ENCODE measurements around the gene WDR5. TPM values are rescaled to one million over a fixed set of nuclear protein-coding genes. Genes with fewer than 3 reads are reported as not detected.

Gene WDR5
- total and polyA plus RNA-seq, 7 donors: 10.8 to 33.6 (median 15.0) TPM

- WGBS, 2 donors: 64 to 67% methylated on average over 23 of the region's 23 CpGs
- Histone ChIP-seq H3K27me3 (peaks cover 13 to 32% (median 14%) of the 10 kb centered on the region in 3 donors), H3K4me1 (peaks cover 0 to 41% (median 30%) of the 10 kb centered on the region in 4 donors), H3K36me3 (no peaks in the 10 kb centered on the region), H3K27ac (peak overlapping the region in 3 of 4 donors; percentile 58 to 67 (median 63)), H3K9me3 (no peaks in the 10 kb centered on the region), H3K4me3 (no peak overlapping the region)
- peak; percentile 84 for DNase-seq
- intact Hi-C loops (cut with DNase I): loop anchor here (5.0 kb wide), 1 partner anchor 196 kb away; no protein-coding TSS in a partner anchor
- TF ChIP-seq POLR2AphosphoS5 (IDR thresholded peaks at IDR 0.05) (no peak), POLR2A (IDR thresholded peaks at IDR 0.05) (no peak), EP300 (IDR thresholded peaks at IDR 0.05) (no peak)
- TF ChIP-seq, protein P1, sequence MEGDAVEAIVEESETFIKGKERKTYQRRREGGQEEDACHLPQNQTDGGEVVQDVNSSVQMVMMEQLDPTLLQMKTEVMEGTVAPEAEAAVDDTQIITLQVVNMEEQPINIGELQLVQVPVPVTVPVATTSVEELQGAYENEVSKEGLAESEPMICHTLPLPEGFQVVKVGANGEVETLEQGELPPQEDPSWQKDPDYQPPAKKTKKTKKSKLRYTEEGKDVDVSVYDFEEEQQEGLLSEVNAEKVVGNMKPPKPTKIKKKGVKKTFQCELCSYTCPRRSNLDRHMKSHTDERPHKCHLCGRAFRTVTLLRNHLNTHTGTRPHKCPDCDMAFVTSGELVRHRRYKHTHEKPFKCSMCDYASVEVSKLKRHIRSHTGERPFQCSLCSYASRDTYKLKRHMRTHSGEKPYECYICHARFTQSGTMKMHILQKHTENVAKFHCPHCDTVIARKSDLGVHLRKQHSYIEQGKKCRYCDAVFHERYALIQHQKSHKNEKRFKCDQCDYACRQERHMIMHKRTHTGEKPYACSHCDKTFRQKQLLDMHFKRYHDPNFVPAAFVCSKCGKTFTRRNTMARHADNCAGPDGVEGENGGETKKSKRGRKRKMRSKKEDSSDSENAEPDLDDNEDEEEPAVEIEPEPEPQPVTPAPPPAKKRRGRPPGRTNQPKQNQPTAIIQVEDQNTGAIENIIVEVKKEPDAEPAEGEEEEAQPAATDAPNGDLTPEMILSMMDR (IDR thresholded peaks at IDR 0.05): no peak
These were observed 35.7 kb downstream of the WDR5 start for GRCh38 chr9:134171316-134172197.

DNA sequence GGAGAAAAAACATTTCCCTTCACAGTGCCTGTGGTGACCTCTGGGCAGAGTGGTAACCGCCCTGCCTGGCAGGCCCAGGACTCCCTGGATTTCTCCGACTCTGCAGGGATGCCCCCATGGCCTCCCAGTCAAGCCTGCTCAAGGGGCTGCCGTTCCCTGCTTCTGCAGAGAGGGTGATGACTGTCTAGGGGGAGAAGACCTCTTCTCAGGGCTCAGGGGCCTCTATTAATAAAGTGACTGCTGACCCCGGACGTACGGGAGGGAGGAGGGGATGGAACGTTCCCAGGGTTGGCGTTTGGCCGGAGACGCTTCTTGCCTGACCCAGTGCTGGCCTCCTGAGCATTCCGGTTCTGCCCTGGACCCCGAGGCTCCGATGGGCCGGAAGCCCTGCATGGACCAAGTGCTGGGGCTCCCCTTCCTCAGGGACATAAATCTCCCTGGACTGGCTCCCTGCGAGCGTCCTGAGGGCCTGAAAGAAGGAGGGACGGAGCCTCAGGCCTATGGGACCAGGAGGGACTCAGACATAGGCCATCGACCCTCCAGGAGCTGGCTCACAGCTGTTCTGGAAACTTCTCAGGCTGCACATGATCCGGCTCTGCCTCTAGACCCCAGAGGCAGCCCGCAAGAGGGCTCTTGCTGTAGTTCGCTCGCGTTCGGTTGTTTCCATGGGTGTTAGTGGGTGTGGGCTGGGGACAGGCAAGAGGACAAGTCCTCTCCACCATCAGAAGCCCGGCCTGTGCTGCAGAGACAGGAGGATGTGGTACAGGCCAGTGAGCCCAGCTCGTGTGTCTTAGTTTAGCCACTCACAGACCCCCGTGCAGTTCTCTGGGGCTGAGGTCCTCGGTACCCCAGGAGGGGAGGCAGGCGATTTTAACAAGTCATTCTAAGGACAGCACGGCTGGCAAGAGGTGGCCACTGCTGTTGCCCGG, 36.6 kb downstream of the WDR5 start:
- 83% methylated on average over 31 of the region's 31 CpGs for WGBS, 2 donors
- no peaks in the 10 kb centered on the region for H3K9me3 ChIP-seq
- peak; percentile 65 for DNase-seq
- intact Hi-C loops (cut with DNase I): loop anchor here (5.0 kb wide), 1 partner anchor 195 kb away; no protein-coding TSS in a partner anchor
- no peak overlapping the region for H3K4me3 ChIP-seq
- H3K36me3 ChIP-seq: no peaks in the 10 kb centered on the region
- TF ChIP-seq EP300 (IDR thresholded peaks at IDR 0.05) (no peak), POLR2A (IDR thresholded peaks at IDR 0.05) (no peak), POLR2AphosphoS5 (IDR thresholded peaks at IDR 0.05) (no peak)
- TF ChIP-seq, protein P1 (IDR thresholded peaks at IDR 0.05): no peak
- peak overlapping the region in 3 of 4 donors; percentile 58 to 67 (median 63) for H3K27ac ChIP-seq
- peaks cover 13 to 34% (median 14%) of the 10 kb centered on the region in 3 donors for H3K27me3 ChIP-seq
- peaks cover 0 to 33% (median 23%) of the 10 kb centered on the region in 4 donors for H3K4me1 ChIP-seq

- TF ChIP-seq POLR2A (IDR thresholded peaks at IDR 0.05) (no peak), EP300 (IDR thresholded peaks at IDR 0.05) (no peak), POLR2AphosphoS5 (IDR thresholded peaks at IDR 0.05) (no peak)
- TF ChIP-seq, protein P1 (IDR thresholded peaks at IDR 0.05): no peak
- Histone ChIP-seq H3K36me3 (no peaks in the 10 kb centered on the region), H3K4me1 (peaks cover 0 to 27% (median 21%) of the 10 kb centered on the region in 4 donors), H3K27ac (peak overlapping the region in 1 of 4 donors; percentile 67), H3K27me3 (peaks cover 13 to 41% (median 14%) of the 10 kb centered on the region in 3 donors), H3K9me3 (no peaks in the 10 kb centered on the region), H3K4me3 (no peak overlapping the region)
- 87 to 90% methylated on average over 46 of the region's 46 CpGs for WGBS, 2 donors
- DNase-seq: peak; percentile 63
- intact Hi-C loops (cut with DNase I): loop anchor here (5.0 kb wide), 1 partner anchor 194 kb away; no protein-coding TSS in a partner anchor
These were observed 37.5 kb downstream of the WDR5 start for GRCh38 chr9:134173127-134174072.

- no peak overlapping the region for H3K4me3 ChIP-seq
- TF ChIP-seq POLR2AphosphoS5 (IDR thresholded peaks at IDR 0.05) (no peak), EP300 (IDR thresholded peaks at IDR 0.05) (no peak), POLR2A (IDR thresholded peaks at IDR 0.05) (no peak)
- TF ChIP-seq, protein P1 (IDR thresholded peaks at IDR 0.05): no peak
- peaks cover 0 to 31% (median 21%) of the 10 kb centered on the region in 4 donors for H3K4me1 ChIP-seq
- H3K27ac ChIP-seq: no peak overlapping the region
- H3K27me3 ChIP-seq: peaks cover 13 to 41% (median 14%) of the 10 kb centered on the region in 3 donors
- no peaks in the 10 kb centered on the region for H3K36me3 ChIP-seq
- 52 to 73% methylated on average over 9 of the region's 9 CpGs for WGBS, 2 donors
- H3K9me3 ChIP-seq: no peaks in the 10 kb centered on the region
- intact Hi-C loops (cut with DNase I): loop anchor here (5.0 kb wide), 1 partner anchor 193 kb away; no protein-coding TSS in a partner anchor
- peak; percentile 66 for DNase-seq
These were observed 38.2 kb downstream of the WDR5 start for GRCh38 chr9:134174073-134174449.
